Heart right ventricle (tissue), 16 donors: ENCODE results near the gene SPTLC2. TPM values are rescaled to one million over a fixed set of nuclear protein-coding genes. Genes with fewer than 3 reads are reported as not detected.

ENCODE experiments used
- ATAC-seq, 8 donors: fragments of 200-7000 bp; cut with Tn5 transposase; one replicate each; pipeline ENCODE4 v1.9.1; 2020; ENCODE audit warnings: mild to moderate bottlenecking in 8 of 8, moderate library complexity in 8 of 8, moderate number of reproducible peaks in 1 of 8
- DNase-seq, 2 donors: peaks; one replicate each; pipeline ENCODE4 v3.0.0-alpha.2; 2020
- H3K27ac ChIP-seq, 10 donors: fragments of 200-600 bp; sonication (generic) in 2 of 10; one replicate each; pipeline versions ENCODE4 v1.5.0 to v1.8.0; 2020 to 2022; ENCODE audit warnings: mild to moderate bottlenecking in 3 of 10
- H3K27me3 ChIP-seq, 7 donors: fragments of 200-600 bp; one replicate each; pipeline ENCODE4 v1.8.0; 2021 to 2022; ENCODE audit warnings: mild to moderate bottlenecking in 2 of 7
- H3K36me3 ChIP-seq, 9 donors: fragments of 200-600 bp; sonication (generic) in 1 of 9; one replicate each; pipeline versions ENCODE4 v1.5.0 to v1.8.0; 2020 to 2022; ENCODE audit warnings: mild to moderate bottlenecking in 2 of 9
- H3K4me1 ChIP-seq, 9 donors: fragments of 200-600 bp; sonication (generic) in 1 of 9; one replicate each; pipeline versions ENCODE4 v1.5.0 to v1.8.0; 2020 to 2022; ENCODE audit warnings: mild to moderate bottlenecking in 4 of 9
- H3K4me3 ChIP-seq, 10 donors: fragments of 200-600 bp; sonication (generic) in 2 of 10; one replicate each; pipeline versions ENCODE4 v1.5.0 to v1.8.0; 2020 to 2022; ENCODE audit warnings: mild to moderate bottlenecking in 7 of 10, moderate library complexity in 2 of 10
- H3K9me3 ChIP-seq, 11 donors: fragments of 200-600 bp in 10 of 11; sonication (generic) in 2 of 11; one replicate each; pipeline versions ENCODE4 v1.5.0 to v1.8.0; 2013 to 2022; ENCODE audit warnings: mild to moderate bottlenecking in 2 of 11, control low read depth in 1 of 11, moderate library complexity in 1 of 11
- WGBS, 2 donors: extraction: QIAGEN DNeasy Blood & Tissue Kit; methylation state at CpG; one replicate each; pipeline ENCODE4 v1.1.7; 2013; ENCODE audit warnings: inconsistent platforms in 1 of 2; 5-methylcytosine and 5-hydroxymethylcytosine counted together
- intact Hi-C, 10 donors: fragments of 100-400 bp; cut with DNase I; formaldehyde crosslinking; loops; one replicate each; pipeline versions ENCODE4 v1.11.1 to v1.14.2; 2022
- polyA plus RNA-seq, 2 donors: library from polyadenylated mRNA; stranded (reverse); fragments of 200-250 nt; gene quantifications; one replicate each; pipeline ENCODE4 v1.2.3, GENCODE V29; 2013
- total RNA-seq, 10 donors: library from RNA; stranded (reverse); fragmentation: NEBNext Ultra II Directional in 3 of 10; extraction: Animal tissue kit (Norgen Biotek cat#: 25700) in 3 of 10; gene quantifications; one replicate each; pipeline versions ENCODE4 v1.2.1 to v1.2.4, GENCODE V29; 2021 to 2023
- TF ChIP-seq, protein P1 (sequence below), 9 donors: fragments of 200-600 bp; sonication (generic) in 2 of 9; IDR thresholded peaks; one replicate each; pipeline versions ENCODE4 v1.5.0 to v1.8.0; 2021 to 2022; ENCODE audit warnings: antibody characterized with exemption in 9 of 9, mild to moderate bottlenecking in 5 of 9, moderate library complexity in 1 of 9
- donor health status: Arrhythmogenic right ventricular cardiomyopathy.
- donor health status: ischemic (EF 13 %, LVEDD 7.1; RV severe dilation, severe dysfunction).
- donor health status: healthy with polysubstance abuse.
- donor health status: DM: no; HTN: yes; CAD: no.
- donor health status: DM: no; HTN: no; CAD: no.
- donor health status: ischemic (EF 25% LVEDD 6.9; RV normal size, moderate dysfunction).
- donor health status: ischemic (EF 25% LVEDD 5.7; RV mildly dilated, moderate dysfunction).
- donor health status: healthy.
- donor health status: DM: yes; HTN: yes; CAD: no.
- donor health status: Ischemic cardiomyopathy.
- donor health status: ischemic (EF 35%, LVEDD 5.7; RV mildly dilated, moderate dysfunction).
- donor health status: nonischemic (EF 11% LVEDD 7.7; RV severe dilation, severe dysfunction).
- donor health status: DM: yes; HTN: yes; CAD: no.
- donor health status: PGD.
- donor health status: ischemic (EF 29% LVEDD 5.4; RV normal size, mild dysfunction).
- donor health status: nonischemic (EF 23%, LVEDD 6.1; RV moderate dilation, normal function).

The SPTLC2 gene
- total and polyA plus RNA-seq, 12 donors = 4.7 to 23.5 (median 12.7) TPM

GRCh38 chr14:77511486-77512162 lies 104.8 kb downstream of the SPTLC2 start:
- TF ChIP-seq, protein P1, sequence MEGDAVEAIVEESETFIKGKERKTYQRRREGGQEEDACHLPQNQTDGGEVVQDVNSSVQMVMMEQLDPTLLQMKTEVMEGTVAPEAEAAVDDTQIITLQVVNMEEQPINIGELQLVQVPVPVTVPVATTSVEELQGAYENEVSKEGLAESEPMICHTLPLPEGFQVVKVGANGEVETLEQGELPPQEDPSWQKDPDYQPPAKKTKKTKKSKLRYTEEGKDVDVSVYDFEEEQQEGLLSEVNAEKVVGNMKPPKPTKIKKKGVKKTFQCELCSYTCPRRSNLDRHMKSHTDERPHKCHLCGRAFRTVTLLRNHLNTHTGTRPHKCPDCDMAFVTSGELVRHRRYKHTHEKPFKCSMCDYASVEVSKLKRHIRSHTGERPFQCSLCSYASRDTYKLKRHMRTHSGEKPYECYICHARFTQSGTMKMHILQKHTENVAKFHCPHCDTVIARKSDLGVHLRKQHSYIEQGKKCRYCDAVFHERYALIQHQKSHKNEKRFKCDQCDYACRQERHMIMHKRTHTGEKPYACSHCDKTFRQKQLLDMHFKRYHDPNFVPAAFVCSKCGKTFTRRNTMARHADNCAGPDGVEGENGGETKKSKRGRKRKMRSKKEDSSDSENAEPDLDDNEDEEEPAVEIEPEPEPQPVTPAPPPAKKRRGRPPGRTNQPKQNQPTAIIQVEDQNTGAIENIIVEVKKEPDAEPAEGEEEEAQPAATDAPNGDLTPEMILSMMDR (IDR thresholded peaks at IDR 0.05) = no peak
- Histone ChIP-seq H3K27ac (no peak overlapping the region), H3K27me3 (no peaks in the 10 kb centered on the region), H3K9me3 (no peaks in the 10 kb centered on the region), H3K36me3 (peaks cover 0 to 97% (median 22%) of the 10 kb centered on the region in 9 donors), H3K4me3 (no peak overlapping the region), H3K4me1 (no peaks in the 10 kb centered on the region)
- ATAC-seq = no peak
- intact Hi-C loops = no loop called here
- WGBS, 2 donors = 92 to 94% methylated on average over 8 of the region's 8 CpGs
- DNase-seq = no peak

DNA sequence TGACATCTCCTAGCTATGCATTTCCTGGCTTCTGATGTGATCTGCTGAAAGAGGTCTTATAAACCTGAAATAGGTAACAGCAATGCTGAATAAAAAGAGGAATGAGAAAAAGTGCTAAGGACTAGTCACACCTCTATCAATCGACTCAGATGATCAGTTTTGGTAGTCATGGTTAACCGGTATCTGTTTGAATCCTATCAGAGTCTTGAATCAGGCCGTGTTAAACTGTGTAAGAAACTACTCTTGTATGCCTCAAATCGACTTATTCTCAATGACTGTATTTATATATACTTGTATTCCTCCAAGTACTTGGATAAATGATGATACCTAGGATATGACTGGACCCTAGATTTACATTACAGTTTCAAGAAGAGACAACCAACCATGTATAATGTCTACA lies 107.1 kb downstream of the SPTLC2 start:
- ATAC-seq = no peak
- TF ChIP-seq, protein P1 (IDR thresholded peaks at IDR 0.05) = no peak
- peaks cover 0 to under 1% (median 0%) of the 10 kb centered on the region in 11 donors for H3K9me3 ChIP-seq
- intact Hi-C loops = no loop called here
- H3K4me1 ChIP-seq = no peaks in the 10 kb centered on the region
- peaks cover 0 to 81% (median 22%) of the 10 kb centered on the region in 9 donors for H3K36me3 ChIP-seq
- 94% methylated on average over 4 of the region's 4 CpGs for WGBS, 2 donors
- H3K27me3 ChIP-seq = no peaks in the 10 kb centered on the region
- no peak overlapping the region for H3K27ac ChIP-seq
- no peak for DNase-seq
- H3K4me3 ChIP-seq = no peak overlapping the region

GRCh38 chr14:77508876-77509275 lies 107.6 kb downstream of the SPTLC2 start:
- ATAC-seq (no peak), DNase-seq (no peak)
- Histone ChIP-seq H3K9me3 (peaks cover 0 to 6% (median 0%) of the 10 kb centered on the region in 11 donors), H3K27ac (no peak overlapping the region), H3K4me1 (no peaks in the 10 kb centered on the region), H3K36me3 (peaks cover 0 to 77% (median 22%) of the 10 kb centered on the region in 9 donors), H3K4me3 (no peak overlapping the region), H3K27me3 (no peaks in the 10 kb centered on the region)
- intact Hi-C loops = no loop called here
- TF ChIP-seq, protein P1 (IDR thresholded peaks at IDR 0.05) = no peak
- WGBS, 2 donors = 97% methylated on average over 3 of the region's 3 CpGs

GRCh38 chr14:77508249-77508648 lies 108.2 kb downstream of the SPTLC2 start:
- Histone ChIP-seq H3K4me1 (no peaks in the 10 kb centered on the region), H3K27me3 (no peaks in the 10 kb centered on the region), H3K9me3 (peaks cover 0 to 12% (median 4%) of the 10 kb centered on the region in 11 donors), H3K27ac (no peak overlapping the region), H3K36me3 (peaks cover 0 to 70% (median 22%) of the 10 kb centered on the region in 9 donors), H3K4me3 (no peak overlapping the region)
- TF ChIP-seq, protein P1 (IDR thresholded peaks at IDR 0.05) = no peak
- intact Hi-C loops = no loop called here
- ATAC-seq = no peak
- no peak for DNase-seq
- 87% methylated on average over 4 of the region's 4 CpGs for WGBS, 2 donors
